ENCODE results near the gene ADAMTS19. TPM values are rescaled to one million over a fixed set of nuclear protein-coding genes. Genes with fewer than 3 reads are reported as not detected.

Gene ADAMTS19
- total RNA-seq, 4 donors from 2014 or later = 0.76 TPM; not detected in 3

DNA sequence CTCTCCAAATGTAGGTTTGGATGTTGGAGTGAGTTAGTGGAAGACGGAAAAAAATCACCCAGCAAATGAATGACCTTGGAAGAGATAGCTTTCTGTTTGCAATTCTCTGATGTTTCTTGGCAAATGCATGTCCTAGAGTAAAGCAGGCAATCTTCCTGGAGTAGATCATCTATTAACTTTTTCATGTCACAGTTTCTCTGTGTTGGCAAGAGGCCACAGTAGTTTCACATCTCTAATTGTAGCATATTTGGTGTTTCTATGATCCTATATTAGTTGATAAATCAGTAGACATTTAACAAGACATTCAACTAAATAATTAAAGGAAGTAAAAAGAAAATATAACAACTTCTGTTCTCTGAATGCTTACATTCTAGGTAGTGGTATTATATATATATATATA lies 149.6 kb downstream of the ADAMTS19 start:
- intact Hi-C loops (cut with DNase I) = no loop called here
- WGBS, 2 donors = 78 to 80% methylated on average over 1 of the region's 1 CpG
- DNase-seq = no peak

DNA sequence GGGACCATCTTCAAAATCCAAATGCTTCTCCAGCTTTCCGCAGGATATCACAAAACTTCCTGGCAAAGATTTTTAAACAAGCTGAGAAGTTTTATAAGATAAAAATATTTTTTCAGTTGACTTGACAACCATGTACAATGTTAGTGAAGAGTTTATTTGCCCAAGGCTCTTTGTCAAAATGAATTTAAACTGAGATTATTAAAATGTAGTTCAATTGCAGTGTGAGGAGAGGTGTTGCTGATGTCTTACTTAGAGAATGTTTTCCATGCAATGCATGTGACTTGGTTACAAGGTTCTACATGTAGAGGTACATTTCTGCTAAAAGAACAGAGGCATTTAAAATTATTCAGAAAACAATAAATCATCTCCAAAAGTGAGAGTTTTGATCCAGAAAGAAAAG lies 156.4 kb downstream of the ADAMTS19 start:
- 23 to 56% methylated on average over 1 of the region's 1 CpG for WGBS, 2 donors
- Histone ChIP-seq H3K27ac (no peak overlapping the region), H3K9me3 (no peaks in the 10 kb centered on the region), H3K36me3 (no peaks in the 10 kb centered on the region), H3K4me3 (no peak overlapping the region), H3K4me1 (no peaks in the 10 kb centered on the region), H3K27me3 (no peaks in the 10 kb centered on the region)
- TF ChIP-seq, protein P1, sequence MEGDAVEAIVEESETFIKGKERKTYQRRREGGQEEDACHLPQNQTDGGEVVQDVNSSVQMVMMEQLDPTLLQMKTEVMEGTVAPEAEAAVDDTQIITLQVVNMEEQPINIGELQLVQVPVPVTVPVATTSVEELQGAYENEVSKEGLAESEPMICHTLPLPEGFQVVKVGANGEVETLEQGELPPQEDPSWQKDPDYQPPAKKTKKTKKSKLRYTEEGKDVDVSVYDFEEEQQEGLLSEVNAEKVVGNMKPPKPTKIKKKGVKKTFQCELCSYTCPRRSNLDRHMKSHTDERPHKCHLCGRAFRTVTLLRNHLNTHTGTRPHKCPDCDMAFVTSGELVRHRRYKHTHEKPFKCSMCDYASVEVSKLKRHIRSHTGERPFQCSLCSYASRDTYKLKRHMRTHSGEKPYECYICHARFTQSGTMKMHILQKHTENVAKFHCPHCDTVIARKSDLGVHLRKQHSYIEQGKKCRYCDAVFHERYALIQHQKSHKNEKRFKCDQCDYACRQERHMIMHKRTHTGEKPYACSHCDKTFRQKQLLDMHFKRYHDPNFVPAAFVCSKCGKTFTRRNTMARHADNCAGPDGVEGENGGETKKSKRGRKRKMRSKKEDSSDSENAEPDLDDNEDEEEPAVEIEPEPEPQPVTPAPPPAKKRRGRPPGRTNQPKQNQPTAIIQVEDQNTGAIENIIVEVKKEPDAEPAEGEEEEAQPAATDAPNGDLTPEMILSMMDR (IDR thresholded peaks at IDR 0.05) = no peak
- no peak for TF ChIP-seq POLR2A (IDR thresholded peaks at IDR 0.05)
- no peak for DNase-seq
- intact Hi-C loops (cut with DNase I) = no loop called here

More for the DNA sequence above, 149.6 kb downstream of the ADAMTS19 start:
- Histone ChIP-seq H3K27me3 (no peaks in the 10 kb centered on the region), H3K4me1 (no peaks in the 10 kb centered on the region), H3K27ac (no peak overlapping the region), H3K36me3 (no peaks in the 10 kb centered on the region), H3K4me3 (no peak overlapping the region), H3K9me3 (no peaks in the 10 kb centered on the region)
- TF ChIP-seq, protein P1 (IDR thresholded peaks at IDR 0.05) = no peak
- no peak for TF ChIP-seq POLR2A (IDR thresholded peaks at IDR 0.05)

DNA sequence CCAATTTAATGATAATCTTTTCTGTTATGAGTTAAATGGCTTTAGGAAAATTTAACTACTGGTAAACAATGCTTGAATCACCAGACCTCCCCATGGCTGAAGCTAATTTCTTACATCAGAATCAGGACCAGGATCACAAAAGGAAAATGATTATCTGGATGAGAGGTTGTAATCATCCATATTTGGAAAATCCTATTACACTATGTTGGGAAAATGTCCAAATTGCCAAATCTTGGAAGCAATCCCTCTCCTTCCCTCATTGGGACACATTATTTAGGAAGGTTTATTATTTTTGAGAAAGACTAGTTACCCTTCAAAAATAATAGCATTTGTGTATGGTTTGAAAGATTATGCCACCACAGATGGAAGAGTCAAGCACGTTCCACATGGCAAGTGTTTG lies 157.1 kb downstream of the ADAMTS19 start:
- Histone ChIP-seq H3K27me3 (no peaks in the 10 kb centered on the region), H3K4me3 (no peak overlapping the region), H3K9me3 (no peaks in the 10 kb centered on the region), H3K27ac (no peak overlapping the region), H3K4me1 (no peaks in the 10 kb centered on the region), H3K36me3 (no peaks in the 10 kb centered on the region)
- DNase-seq = no peak
- WGBS, 2 donors = 50 to 67% methylated on average over 1 of the region's 1 CpG
- intact Hi-C loops (cut with DNase I) = no loop called here
- TF ChIP-seq, protein P1 (IDR thresholded peaks at IDR 0.05) = no peak
- TF ChIP-seq POLR2A (IDR thresholded peaks at IDR 0.05) = no peak

DNA sequence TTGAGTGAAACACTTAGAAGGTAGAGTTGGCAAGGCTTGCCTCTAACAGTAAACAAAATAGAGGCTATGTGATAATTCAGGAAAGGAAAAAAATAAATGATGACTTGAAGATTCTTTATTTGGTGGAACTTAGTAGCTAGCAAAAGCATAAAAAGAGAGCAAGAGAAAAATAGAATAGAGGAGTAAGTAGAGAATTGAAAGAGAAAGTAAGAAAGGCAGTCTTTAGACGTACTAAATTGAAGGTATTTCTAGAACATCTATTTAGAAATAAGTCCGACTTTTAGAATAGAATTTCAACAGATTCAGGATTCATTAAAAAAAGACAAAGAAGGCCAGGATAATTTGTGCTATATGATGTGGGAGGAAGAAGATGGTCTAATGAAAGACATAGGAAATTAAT lies 159.7 kb downstream of the ADAMTS19 start:
- 48 to 59% methylated on average over 2 of the region's 2 CpGs for WGBS, 2 donors
- Histone ChIP-seq H3K4me1 (no peaks in the 10 kb centered on the region), H3K4me3 (no peak overlapping the region), H3K27me3 (no peaks in the 10 kb centered on the region), H3K36me3 (no peaks in the 10 kb centered on the region), H3K9me3 (no peaks in the 10 kb centered on the region), H3K27ac (no peak overlapping the region)
- TF ChIP-seq, protein P1 (IDR thresholded peaks at IDR 0.05) = no peak
- TF ChIP-seq POLR2A (IDR thresholded peaks at IDR 0.05) = no peak
- intact Hi-C loops (cut with DNase I) = no loop called here
- no peak for DNase-seq

DNA sequence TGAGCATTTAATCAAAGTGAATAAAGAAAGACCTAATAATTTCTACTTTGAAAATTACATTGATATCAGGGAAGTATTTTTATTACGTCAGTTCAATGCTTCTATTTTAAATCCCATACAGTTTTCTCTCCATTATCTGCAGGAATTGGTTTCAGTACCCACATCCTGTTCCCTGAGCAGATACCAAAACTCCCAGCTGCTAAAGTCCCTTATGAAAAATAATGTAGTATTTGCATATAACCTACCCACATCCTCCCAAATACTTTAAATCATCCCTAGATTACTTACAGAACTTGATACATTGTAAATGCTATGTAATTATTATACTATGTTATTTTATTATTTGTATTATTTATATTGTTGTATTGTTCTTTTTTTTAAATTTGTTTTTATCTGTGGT lies 162.4 kb downstream of the ADAMTS19 start:
- Histone ChIP-seq H3K4me3 (no peak overlapping the region), H3K27ac (no peak overlapping the region), H3K9me3 (no peaks in the 10 kb centered on the region), H3K36me3 (no peaks in the 10 kb centered on the region), H3K27me3 (no peaks in the 10 kb centered on the region), H3K4me1 (no peaks in the 10 kb centered on the region)
- DNase-seq = no peak
- 41 to 63% methylated on average over 1 of the region's 1 CpG for WGBS, 2 donors
- TF ChIP-seq, protein P1 (IDR thresholded peaks at IDR 0.05) = no peak
- TF ChIP-seq POLR2A (IDR thresholded peaks at IDR 0.05) = no peak
- intact Hi-C loops (cut with DNase I) = no loop called here
